ENCODE results near the gene DUSP5.
"Not testable (repeated sequence)": the region's sequence is repeated elsewhere in the genome, so short reads cannot be mapped to it uniquely, and the experiment has no call there.

DNA sequence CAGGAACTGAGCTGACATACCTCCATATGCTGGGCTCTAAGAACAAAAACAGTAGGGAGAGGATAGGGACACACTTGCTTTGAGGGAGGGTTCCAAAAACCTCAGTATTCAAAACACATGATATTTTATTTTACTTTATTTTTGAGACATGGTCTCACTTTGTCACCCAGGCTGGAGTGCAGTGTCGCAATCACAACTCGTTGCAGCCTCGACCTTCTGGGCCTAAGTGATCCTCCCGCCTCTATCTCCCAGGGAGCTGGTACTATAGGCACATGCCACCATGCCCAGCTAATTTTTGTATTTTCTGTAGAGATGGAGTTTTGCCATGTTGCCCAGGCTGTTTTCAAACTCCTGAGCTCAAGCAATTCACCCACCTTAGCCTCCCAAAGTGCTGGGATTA is 34.9 kb downstream of the DUSP5 start:
- TF ChIP-seq POLR2AphosphoS5, POLR2A (IDR thresholded peaks at IDR 0.05): not testable (repeated sequence)
- TF ChIP-seq, protein P1, sequence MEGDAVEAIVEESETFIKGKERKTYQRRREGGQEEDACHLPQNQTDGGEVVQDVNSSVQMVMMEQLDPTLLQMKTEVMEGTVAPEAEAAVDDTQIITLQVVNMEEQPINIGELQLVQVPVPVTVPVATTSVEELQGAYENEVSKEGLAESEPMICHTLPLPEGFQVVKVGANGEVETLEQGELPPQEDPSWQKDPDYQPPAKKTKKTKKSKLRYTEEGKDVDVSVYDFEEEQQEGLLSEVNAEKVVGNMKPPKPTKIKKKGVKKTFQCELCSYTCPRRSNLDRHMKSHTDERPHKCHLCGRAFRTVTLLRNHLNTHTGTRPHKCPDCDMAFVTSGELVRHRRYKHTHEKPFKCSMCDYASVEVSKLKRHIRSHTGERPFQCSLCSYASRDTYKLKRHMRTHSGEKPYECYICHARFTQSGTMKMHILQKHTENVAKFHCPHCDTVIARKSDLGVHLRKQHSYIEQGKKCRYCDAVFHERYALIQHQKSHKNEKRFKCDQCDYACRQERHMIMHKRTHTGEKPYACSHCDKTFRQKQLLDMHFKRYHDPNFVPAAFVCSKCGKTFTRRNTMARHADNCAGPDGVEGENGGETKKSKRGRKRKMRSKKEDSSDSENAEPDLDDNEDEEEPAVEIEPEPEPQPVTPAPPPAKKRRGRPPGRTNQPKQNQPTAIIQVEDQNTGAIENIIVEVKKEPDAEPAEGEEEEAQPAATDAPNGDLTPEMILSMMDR (IDR thresholded peaks at IDR 0.05), result not testable (repeated sequence)
